Esophagus muscularis mucosa (tissue), 4 donors: Measurements from ENCODE around the gene NT5C1A. TPM values are rescaled to one million over a fixed set of nuclear protein-coding genes. Genes with fewer than 3 reads are reported as not detected.

Experiments used
- DNase-seq: peaks from one replicate; pipeline ENCODE4 v3.0.0-alpha.2; 2017; ENCODE audit errors: extremely low spot score
- H3K27ac ChIP-seq, 4 donors: fragments of 200-600 bp; sonication (generic); replicated peaks in 1 of 4; 1 replicate in 3 of 4; 2 replicates in 1 of 4; pipeline ENCODE4 v1.5.1; 2016 to 2019; ENCODE audit warnings: mild to moderate bottlenecking in 1 of 4
- H3K27me3 ChIP-seq, 4 donors: fragments of 200-600 bp; sonication (generic); one replicate each; pipeline versions ENCODE4 v1.5.1 to v1.6.0; 2016 to 2019
- H3K36me3 ChIP-seq, 4 donors: fragments of 200-600 bp; sonication (generic); one replicate each; pipeline ENCODE4 v1.5.1; 2016 to 2019
- H3K4me1 ChIP-seq, 4 donors: fragments of 200-600 bp; sonication (generic); one replicate each; pipeline ENCODE4 v1.5.1; 2016 to 2019
- H3K4me3 ChIP-seq, 4 donors: fragments of 200-600 bp; sonication (generic); 1 replicate in 2 of 4; 2 replicates in 2 of 4; pipeline ENCODE4 v1.5.1; 2016 to 2019; ENCODE audit warnings: mild to moderate bottlenecking in 4 of 4, moderate library complexity in 1 of 4
- H3K9me3 ChIP-seq, 4 donors: fragments of 200-600 bp; sonication (generic); 1 replicate in 3 of 4; 2 replicates in 1 of 4; pipeline ENCODE4 v1.5.1; 2016 to 2019
- CTCF ChIP-seq, 3 experiments: fragments of 200-600 bp in 2 of 3; fragments of 450-650 bp in 1 of 3; sonication (generic) in 2 of 3; IDR thresholded peaks; one replicate each; pipeline ENCODE4 v1.5.1; 2017 to 2019; ENCODE audit warnings: antibody characterized with exemption in 3 of 3, mild to moderate bottlenecking in 2 of 3, moderate library complexity in 1 of 3
- EP300 ChIP-seq: sonication (generic); formaldehyde crosslinking; IDR thresholded peaks from one replicate; pipeline ENCODE4 v1.6.1; 2017; ENCODE audit warnings: antibody characterized with exemption
- POLR2A ChIP-seq: fragments of 450-650 bp; IDR thresholded peaks from one replicate; pipeline ENCODE4 v1.6.1; 2017; ENCODE audit warnings: antibody characterized with exemption, moderate library complexity, mild to moderate bottlenecking, low read depth
- POLR2AphosphoS5 ChIP-seq, 2 donors: sonication (generic); formaldehyde crosslinking; IDR thresholded peaks; one replicate each; pipeline ENCODE4 v1.6.1; 2017; ENCODE audit warnings: antibody characterized with exemption in 2 of 2
- WGBS: methylation state at CpG from one replicate; pipeline ENCODE4 v1.1.5; 2018; 5-methylcytosine and 5-hydroxymethylcytosine counted together
- intact Hi-C: fragments of 100-400 bp; cut with DNase I; formaldehyde crosslinking; loops from one replicate; pipeline ENCODE4 v1.15.1; 2023
- total RNA-seq, 4 donors: library from RNA; depleted of rRNA; stranded (reverse); fragments of >200 nt; gene quantifications; one replicate each; pipeline versions ENCODE4 v1.1.0 to v1.2.1, GENCODE V29; 2016

Gene NT5C1A
- total RNA-seq, 4 donors from 2014 or later = 0.26 TPM; not detected in 3

DNA sequence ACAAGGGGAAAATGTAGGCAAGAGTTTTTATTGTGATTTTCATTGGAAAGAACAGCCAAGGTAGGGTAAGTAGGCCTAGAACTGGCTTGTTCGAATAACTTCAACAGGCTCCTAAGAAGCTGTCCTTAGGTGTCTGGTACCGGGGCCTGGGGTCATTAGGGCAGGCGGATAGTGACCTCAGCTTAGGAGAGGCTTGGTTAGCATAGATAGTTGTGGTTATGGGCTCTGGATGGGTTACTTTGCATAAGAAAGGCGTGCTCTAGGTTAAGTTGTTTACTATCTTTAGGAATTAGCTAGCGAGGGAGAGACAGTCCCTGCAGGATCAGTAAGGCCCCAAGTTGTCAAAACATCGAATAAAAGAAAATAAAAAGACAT lies 40.0 kb upstream of the NT5C1A start:
- H3K9me3 ChIP-seq = no peaks in the 10 kb centered on the region
- H3K27ac ChIP-seq = no peak overlapping the region
- H3K4me3 ChIP-seq = no peak overlapping the region
- DNase-seq = no peak
- H3K4me1 ChIP-seq = no peaks in the 10 kb centered on the region
- H3K36me3 ChIP-seq = no peaks in the 10 kb centered on the region
- WGBS = 78% methylated on average over 6 of the region's 6 CpGs
- H3K27me3 ChIP-seq = peaks cover 0 to 54% (median 0%) of the 10 kb centered on the region in 4 donors
- TF ChIP-seq EP300 (no peak), POLR2AphosphoS5 (IDR thresholded peaks at IDR 0.05) (no peak), CTCF (IDR thresholded peaks at IDR 0.05) (no peak), POLR2A (no peak)
- intact Hi-C loops = no loop called here

GRCh38 chr1:39711104-39711965 lies 39.4 kb upstream of the NT5C1A start:
- DNase-seq = no peak
- no peaks in the 10 kb centered on the region for H3K4me1 ChIP-seq
- no peak overlapping the region for H3K27ac ChIP-seq
- intact Hi-C loops = no loop called here
- H3K9me3 ChIP-seq = no peaks in the 10 kb centered on the region
- no peak overlapping the region for H3K4me3 ChIP-seq
- H3K27me3 ChIP-seq = peaks cover 0 to 48% (median 0%) of the 10 kb centered on the region in 4 donors
- WGBS = 79% methylated on average over 12 of the region's 12 CpGs
- no peaks in the 10 kb centered on the region for H3K36me3 ChIP-seq
- no peak for TF ChIP-seq EP300

- intact Hi-C loops = no loop called here
- no peaks in the 10 kb centered on the region for H3K4me1 ChIP-seq
- H3K27me3 ChIP-seq = peaks cover 0 to 30% (median 0%) of the 10 kb centered on the region in 4 donors
- H3K9me3 ChIP-seq = no peaks in the 10 kb centered on the region
- H3K27ac ChIP-seq = no peak overlapping the region
- no peak for TF ChIP-seq POLR2A
- TF ChIP-seq EP300 = no peak
- no peak for TF ChIP-seq CTCF (IDR thresholded peaks at IDR 0.05)
- TF ChIP-seq POLR2AphosphoS5 (IDR thresholded peaks at IDR 0.05) = no peak
- H3K4me3 ChIP-seq = no peak overlapping the region
- DNase-seq = peak; percentile 24
- 77% methylated on average over 4 of the region's 4 CpGs for WGBS
- H3K36me3 ChIP-seq = no peaks in the 10 kb centered on the region
Observed at GRCh38 chr1:39707506-39707905, 35.6 kb upstream of the NT5C1A start.

DNA sequence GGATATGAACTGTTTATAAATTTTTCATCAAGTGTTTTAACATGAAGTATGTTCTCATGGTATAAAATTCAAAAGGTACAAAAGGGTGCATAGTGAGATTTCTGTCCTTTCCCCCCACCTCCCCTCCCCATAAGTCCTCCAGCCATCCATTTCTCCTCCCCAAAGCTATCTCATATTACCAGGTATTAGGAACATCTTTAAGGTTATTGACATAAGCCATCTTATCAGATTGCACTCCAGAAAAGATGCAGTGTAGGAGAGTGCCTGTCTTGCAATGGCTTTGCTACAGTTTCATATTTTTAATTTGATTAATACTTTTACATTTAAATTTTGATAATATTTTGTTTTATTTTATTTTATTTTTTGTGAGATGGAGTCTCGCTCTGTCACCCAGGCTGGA lies 32.9 kb upstream of the NT5C1A start:
- 93% methylated on average over 1 of the region's 1 CpG for WGBS
- TF ChIP-seq CTCF (IDR thresholded peaks at IDR 0.05) (no peak), POLR2AphosphoS5 (IDR thresholded peaks at IDR 0.05) (no peak), EP300 (no peak), POLR2A (no peak)

DNA sequence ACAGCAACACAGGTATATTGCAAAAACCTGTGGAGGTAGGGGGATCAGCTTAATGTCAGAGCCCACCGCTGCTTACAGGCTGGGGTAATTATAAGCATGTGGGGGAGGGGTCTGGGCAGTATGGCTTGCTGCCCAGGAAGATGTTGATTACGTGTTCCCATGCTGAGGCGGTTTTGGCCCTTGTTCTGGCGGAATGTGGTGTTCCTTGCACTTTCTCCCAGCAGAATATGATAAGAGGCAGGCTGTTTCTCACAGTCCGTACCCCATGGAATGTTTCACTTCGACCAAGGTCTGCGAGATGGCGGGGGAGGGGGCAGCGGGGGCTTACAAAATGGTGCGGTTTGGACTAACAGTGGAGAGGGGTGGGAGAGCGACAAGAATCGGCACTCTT lies 29.1 kb upstream of the NT5C1A start:
- H3K36me3 ChIP-seq = no peaks in the 10 kb centered on the region
- TF ChIP-seq CTCF (IDR thresholded peaks at IDR 0.05) = no peak
- no peak for TF ChIP-seq POLR2AphosphoS5 (IDR thresholded peaks at IDR 0.05)
- TF ChIP-seq EP300 = no peak
- no peak for TF ChIP-seq POLR2A
- 23% methylated on average over 5 of the region's 12 CpGs for WGBS
- peaks cover 0 to 8% (median 0%) of the 10 kb centered on the region in 4 donors for H3K27me3 ChIP-seq
- peaks cover 0 to 3% (median 0%) of the 10 kb centered on the region in 4 donors for H3K9me3 ChIP-seq
- H3K4me3 ChIP-seq = no peak overlapping the region
- H3K27ac ChIP-seq = no peak overlapping the region
- H3K4me1 ChIP-seq = peaks cover 0 to 5% (median 2%) of the 10 kb centered on the region in 4 donors
- no peak for DNase-seq
- intact Hi-C loops = no loop called here

More for the DNA sequence above, 32.9 kb upstream of the NT5C1A start:
- no peaks in the 10 kb centered on the region for H3K9me3 ChIP-seq
- H3K36me3 ChIP-seq = no peaks in the 10 kb centered on the region
- intact Hi-C loops = no loop called here
- H3K27me3 ChIP-seq = peaks cover 0 to 11% (median 0%) of the 10 kb centered on the region in 4 donors
- peaks cover 0 to 5% (median 2%) of the 10 kb centered on the region in 4 donors for H3K4me1 ChIP-seq
- H3K27ac ChIP-seq = no peak overlapping the region
- no peak for DNase-seq
- H3K4me3 ChIP-seq = no peak overlapping the region
